Coronary artery (tissue), 2 donors: ENCODE measurements around the gene MYO1B.

ENCODE experiments used
- DNase-seq: peaks from one replicate; pipeline ENCODE4 v3.0.0-alpha.2; 2017; ENCODE audit warnings: low spot score
- H3K27ac ChIP-seq, 2 donors: fragments of 200-600 bp; sonication (generic); one replicate each; pipeline ENCODE4 v1.5.1; 2016 to 2019
- H3K4me3 ChIP-seq: fragments of 200-600 bp; sonication (generic); 2 replicates; pipeline ENCODE4 v1.5.1; 2016; ENCODE audit warnings: mild to moderate bottlenecking, moderate library complexity
- TF ChIP-seq, protein P1 (sequence below): fragments of 200-600 bp; sonication (generic); IDR thresholded peaks from one replicate; pipeline ENCODE4 v1.5.1; 2019; ENCODE audit warnings: antibody characterized with exemption

MYO1B gene

GRCh38 chr2:191415101-191415500, 169.9 kb downstream of the MYO1B start:
- H3K27ac ChIP-seq, result no peak overlapping the region
- H3K4me3 ChIP-seq, result no peak overlapping the region
- TF ChIP-seq, protein P1, sequence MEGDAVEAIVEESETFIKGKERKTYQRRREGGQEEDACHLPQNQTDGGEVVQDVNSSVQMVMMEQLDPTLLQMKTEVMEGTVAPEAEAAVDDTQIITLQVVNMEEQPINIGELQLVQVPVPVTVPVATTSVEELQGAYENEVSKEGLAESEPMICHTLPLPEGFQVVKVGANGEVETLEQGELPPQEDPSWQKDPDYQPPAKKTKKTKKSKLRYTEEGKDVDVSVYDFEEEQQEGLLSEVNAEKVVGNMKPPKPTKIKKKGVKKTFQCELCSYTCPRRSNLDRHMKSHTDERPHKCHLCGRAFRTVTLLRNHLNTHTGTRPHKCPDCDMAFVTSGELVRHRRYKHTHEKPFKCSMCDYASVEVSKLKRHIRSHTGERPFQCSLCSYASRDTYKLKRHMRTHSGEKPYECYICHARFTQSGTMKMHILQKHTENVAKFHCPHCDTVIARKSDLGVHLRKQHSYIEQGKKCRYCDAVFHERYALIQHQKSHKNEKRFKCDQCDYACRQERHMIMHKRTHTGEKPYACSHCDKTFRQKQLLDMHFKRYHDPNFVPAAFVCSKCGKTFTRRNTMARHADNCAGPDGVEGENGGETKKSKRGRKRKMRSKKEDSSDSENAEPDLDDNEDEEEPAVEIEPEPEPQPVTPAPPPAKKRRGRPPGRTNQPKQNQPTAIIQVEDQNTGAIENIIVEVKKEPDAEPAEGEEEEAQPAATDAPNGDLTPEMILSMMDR, result no peak
- no peak for DNase-seq

DNA sequence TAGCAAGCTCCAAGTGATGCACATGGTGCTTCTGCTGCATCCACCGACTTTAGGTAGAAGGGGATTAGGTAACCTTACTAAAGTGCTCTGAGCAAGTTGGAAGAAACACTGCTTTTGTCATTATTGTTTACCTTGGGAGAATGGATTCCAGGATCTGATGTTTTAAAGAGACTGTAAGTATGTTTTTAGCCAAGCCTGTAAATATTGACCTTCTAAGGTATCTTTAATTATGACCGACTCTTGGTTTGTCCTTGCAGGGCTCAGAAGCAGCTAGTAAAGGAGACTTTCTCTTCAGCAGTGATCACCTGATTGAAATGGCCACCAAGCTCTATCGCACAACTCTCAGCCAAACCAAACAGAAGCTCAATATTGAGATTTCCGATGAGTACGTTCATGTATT, 170.7 kb downstream of the MYO1B start:
- DNase-seq, result no peak
- Histone ChIP-seq H3K4me3 (no peak overlapping the region), H3K27ac (no peak overlapping the region)
- TF ChIP-seq, protein P1, result no peak

- no peak for DNase-seq
- Histone ChIP-seq H3K27ac (no peak overlapping the region), H3K4me3 (no peak overlapping the region)
- TF ChIP-seq, protein P1, result no peak
These were observed 172.5 kb downstream of the MYO1B start for GRCh38 chr2:191417746-191418145.

DNA sequence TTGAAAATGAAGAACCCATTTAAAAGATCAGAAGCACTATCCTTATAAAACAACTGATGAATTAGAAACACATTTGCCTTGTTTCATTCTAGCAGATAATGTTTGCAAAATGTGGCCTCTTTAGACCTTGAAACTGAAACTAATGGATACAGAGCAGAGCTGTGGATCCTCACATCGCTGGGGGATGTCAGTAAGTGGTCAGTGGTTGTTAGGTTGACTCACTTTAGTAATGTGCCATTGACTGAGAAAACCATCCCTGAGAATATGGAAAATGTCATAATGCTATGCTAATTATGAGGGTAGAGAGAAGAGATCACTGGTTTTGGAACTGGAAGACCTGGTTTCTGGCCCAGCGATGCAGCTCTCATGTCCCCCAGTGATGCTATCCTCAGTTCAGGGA, 176.7 kb downstream of the MYO1B start:
- DNase-seq, result no peak
- TF ChIP-seq, protein P1, result no peak
- Histone ChIP-seq H3K27ac (no peak overlapping the region), H3K4me3 (no peak overlapping the region)

- Histone ChIP-seq H3K4me3 (no peak overlapping the region), H3K27ac (no peak overlapping the region)
- TF ChIP-seq, protein P1, result no peak
- DNase-seq, result no peak
These were observed 181.8 kb downstream of the MYO1B start for GRCh38 chr2:191427031-191427430.

DNA sequence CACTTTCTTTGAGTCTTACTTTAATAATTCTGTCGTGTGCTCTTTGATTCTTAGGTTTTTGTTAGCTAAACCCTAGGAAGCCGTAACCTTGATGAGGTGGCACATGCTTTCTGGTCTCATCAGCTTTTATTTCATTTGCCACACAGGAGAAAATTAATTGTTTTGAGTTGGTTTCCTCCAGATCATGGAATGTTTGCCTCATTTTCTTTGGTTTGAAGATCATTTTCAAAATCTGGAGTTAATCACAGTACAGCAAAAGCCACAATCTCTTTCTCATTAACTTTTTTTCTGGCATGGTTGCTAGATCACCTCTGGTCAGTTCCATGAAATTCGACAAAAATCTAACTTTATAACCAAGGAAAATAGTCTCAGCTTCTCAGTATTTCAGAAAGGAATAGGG, 182.9 kb downstream of the MYO1B start:
- TF ChIP-seq, protein P1, result no peak
- no peak for DNase-seq
- H3K4me3 ChIP-seq, result no peak overlapping the region
- H3K27ac ChIP-seq, result no peak overlapping the region

- Histone ChIP-seq H3K27ac (no peak overlapping the region), H3K4me3 (no peak overlapping the region)
- TF ChIP-seq, protein P1, result no peak
- no peak for DNase-seq
These were observed 185.3 kb downstream of the MYO1B start for GRCh38 chr2:191430476-191430875.
